ENCODE results near the gene PEX5L. TPM values are rescaled to one million over a fixed set of nuclear protein-coding genes. Genes with fewer than 3 reads are reported as not detected.

The PEX5L gene
- total RNA-seq, 2 donors from 2014 or later = 0.86 to 1.9 TPM

- TF ChIP-seq CTCF (conservative IDR thresholded peaks at IDR 0.05) = no peak
- DNase-seq = no peak
- WGBS, 2 experiments (ENCODE audit: insufficient coverage in 1 of 2, insufficient read length in 1 of 2) = 96% methylated on average over 2 of the region's 2 CpGs; no CpG with 5 or more reads in 1 of the 2 experiments
- no peaks in the 10 kb centered on the region for H3K27me3 Mint-ChIP-seq (ENCODE audit: insufficient read depth)
- no peaks in the 10 kb centered on the region for H3K36me3 Mint-ChIP-seq (ENCODE audit: low read depth)
- H3K27me3 ChIP-seq (ENCODE audit: control insufficient read depth, insufficient read depth, low read length, poor library complexity, severe bottlenecking) = no peaks in the 10 kb centered on the region
- H3K4me1 Mint-ChIP-seq = peaks cover 29% of the 10 kb centered on the region
- H3K9ac ChIP-seq (ENCODE audit: extremely low read depth, low read length, poor library complexity, severe bottlenecking) = no peak overlapping the region
- no peak overlapping the region for H3K4me3 Mint-ChIP-seq
- H3K9me3 ChIP-seq (ENCODE audit: control insufficient read depth, low read length) = no peaks in the 10 kb centered on the region
- H3K36me3 ChIP-seq (ENCODE audit: control insufficient read depth, insufficient read depth, low read length) = no peaks in the 10 kb centered on the region
- H3K27ac ChIP-seq (ENCODE audit: low read depth, low read length) = no peak overlapping the region
- H3K4me3 ChIP-seq (ENCODE audit: low read length) = no peak overlapping the region
- H3K9me3 Mint-ChIP-seq = no peaks in the 10 kb centered on the region
- H3K4me1 ChIP-seq (ENCODE audit: control insufficient read depth, insufficient read depth, low read length) = peaks cover 8% of the 10 kb centered on the region
- H3K27ac Mint-ChIP-seq = no peak overlapping the region
Measured at GRCh38 chr3:179970746-179971145, 66.0 kb downstream of the PEX5L start.

- no peak overlapping the region for H3K9ac ChIP-seq (ENCODE audit: extremely low read depth, low read length, poor library complexity, severe bottlenecking)
- no peak overlapping the region for H3K27ac Mint-ChIP-seq
- no peak overlapping the region for H3K4me3 Mint-ChIP-seq
- H3K9me3 ChIP-seq (ENCODE audit: control insufficient read depth, low read length) = no peaks in the 10 kb centered on the region
- H3K36me3 Mint-ChIP-seq (ENCODE audit: low read depth) = no peaks in the 10 kb centered on the region
- 85 to 100% methylated on average over 2 of the region's 2 CpGs for WGBS, 2 experiments (ENCODE audit: insufficient coverage in 1 of 2, insufficient read length in 1 of 2)
- peaks cover 8% of the 10 kb centered on the region for H3K4me1 ChIP-seq (ENCODE audit: control insufficient read depth, insufficient read depth, low read length)
- H3K9me3 Mint-ChIP-seq = no peaks in the 10 kb centered on the region
- TF ChIP-seq CTCF (conservative IDR thresholded peaks at IDR 0.05) = no peak
- no peak for DNase-seq
- no peak overlapping the region for H3K27ac ChIP-seq (ENCODE audit: low read depth, low read length)
- no peaks in the 10 kb centered on the region for H3K27me3 Mint-ChIP-seq (ENCODE audit: insufficient read depth)
- no peaks in the 10 kb centered on the region for H3K36me3 ChIP-seq (ENCODE audit: control insufficient read depth, insufficient read depth, low read length)
- H3K27me3 ChIP-seq (ENCODE audit: control insufficient read depth, insufficient read depth, low read length, poor library complexity, severe bottlenecking) = no peaks in the 10 kb centered on the region
- no peak overlapping the region for H3K4me3 ChIP-seq (ENCODE audit: low read length)
- H3K4me1 Mint-ChIP-seq = peaks cover 29% of the 10 kb centered on the region
Measured at GRCh38 chr3:179969525-179969924, 67.2 kb downstream of the PEX5L start.

- Histone ChIP-seq H3K9me3 (ENCODE audit: control insufficient read depth, low read length) (no peaks in the 10 kb centered on the region), H3K4me1 (ENCODE audit: control insufficient read depth, insufficient read depth, low read length) (no peaks in the 10 kb centered on the region), H3K27ac (ENCODE audit: low read depth, low read length) (no peak overlapping the region), H3K9ac (ENCODE audit: extremely low read depth, low read length, poor library complexity, severe bottlenecking) (no peak overlapping the region), H3K4me3 (ENCODE audit: low read length) (no peak overlapping the region), H3K36me3 (ENCODE audit: control insufficient read depth, insufficient read depth, low read length) (no peaks in the 10 kb centered on the region), H3K27me3 (ENCODE audit: control insufficient read depth, insufficient read depth, low read length, poor library complexity, severe bottlenecking) (no peaks in the 10 kb centered on the region)
- Mint-ChIP-seq H3K4me3 (no peak overlapping the region), H3K4me1 (peaks cover 23% of the 10 kb centered on the region), H3K36me3 (ENCODE audit: low read depth) (no peaks in the 10 kb centered on the region), H3K27me3 (ENCODE audit: insufficient read depth) (no peaks in the 10 kb centered on the region), H3K9me3 (no peaks in the 10 kb centered on the region), H3K27ac (no peak overlapping the region)
- DNase-seq = no peak
- 76 to 84% methylated on average over 3 to 4 of the region's 4 CpGs for WGBS, 2 experiments (ENCODE audit: insufficient coverage in 1 of 2, insufficient read length in 1 of 2)
- no peak for TF ChIP-seq CTCF (conservative IDR thresholded peaks at IDR 0.05)
Measured at GRCh38 chr3:179967622-179968021, 69.1 kb downstream of the PEX5L start.

Measured in endodermal cell (in vitro differentiated cells).